SK-N-SH (cell line): ENCODE data around the gene SPATA20. TPM values are rescaled to one million over a fixed set of nuclear protein-coding genes. Genes with fewer than 3 reads are reported as not detected.
A peak's percentile ranks its signal among the peaks of the same experiment; 100 is the strongest.

Experiments
- CTCF ChIA-PET: fragments of 300-600, 350-600 bp; formaldehyde crosslinking; extraction: SDS; loops from one replicate; lab custom pipeline; 2021; lab: Yijun Ruan, JAX
- POLR2A ChIA-PET: fragments of 350-600 bp; sonication (Branson Sonifier 250); formaldehyde crosslinking; extraction: SDS; loops from one replicate; lab custom pipeline; 2020; ENCODE audit warnings: antibody characterized with exemption, inconsistent platforms; lab: Yijun Ruan, JAX
- DNase-seq: peaks from one replicate; pipeline ENCODE4 v3.0.0; 2012
- H2AFZ ChIP-seq: fragments of 200-600 bp; sonication (generic); 2 replicates; pipeline ENCODE4 v1.8.1; 2016; ENCODE audit warnings: antibody characterized with exemption, mild to moderate bottlenecking, low read depth
- H3F3A ChIP-seq: fragments of 200-600 bp; sonication (generic); replicated peaks from 2 replicates; pipeline ENCODE3; 2016; ENCODE audit warnings: antibody characterized with exemption, mild to moderate bottlenecking; ENCODE audit not compliant: insufficient read depth
- H3K27ac ChIP-seq, 2 experiments: fragments of 200-500 bp in 1 of 2; fragments of 200-600 bp in 1 of 2; sonication (Bioruptor generic) in 1 of 2; sonication (generic), shearing (Covaris generic) in 1 of 2; 2 replicates each; pipeline versions ENCODE4 v1.5.1 to v1.6.1; 2014 to 2016; ENCODE audit warnings: low read depth in 2 of 2, inconsistent platforms in 1 of 2, low read length in 1 of 2, mild to moderate bottlenecking in 1 of 2, mixed read lengths in 1 of 2
- H3K27me3 ChIP-seq: fragments of 200-600 bp; sonication (generic), shearing (Covaris generic); 2 replicates; pipeline ENCODE4 v1.6.1; 2016; ENCODE audit warnings: mixed run types; ENCODE audit not compliant: insufficient read depth
- H3K36me3 ChIP-seq, 2 experiments: fragments of 200-500 bp in 1 of 2; fragments of 200-600 bp in 1 of 2; sonication (Bioruptor generic) in 1 of 2; sonication (generic) in 1 of 2; replicated peaks in 1 of 2; 2 replicates each; pipeline versions ENCODE3 to v1.5.1; 2014 to 2016; ENCODE audit warnings: low read length in 1 of 2, mild to moderate bottlenecking in 1 of 2; ENCODE audit not compliant: insufficient read depth in 2 of 2, control insufficient read depth in 1 of 2
- H3K4me1 ChIP-seq, 2 experiments: fragments of 200-500 bp in 1 of 2; fragments of 200-600 bp in 1 of 2; sonication (Bioruptor generic) in 1 of 2; sonication (generic), shearing (Covaris generic) in 1 of 2; 2 replicates each; pipeline versions ENCODE4 v1.5.1 to v1.6.1; 2014 to 2016; ENCODE audit warnings: low read depth in 1 of 2, low read length in 1 of 2, mixed run types in 1 of 2; ENCODE audit not compliant: insufficient read depth in 2 of 2, control insufficient read depth in 1 of 2
- H3K4me2 ChIP-seq: fragments of 200-600 bp; sonication (generic), shearing (Covaris generic); 2 replicates; pipeline ENCODE4 v1.6.1; 2017; ENCODE audit warnings: mixed run types
- H3K4me3 ChIP-seq, 2 experiments: fragments of 200-500 bp in 1 of 2; fragments of 200-600 bp in 1 of 2; sonication (Bioruptor generic) in 1 of 2; sonication (generic), shearing (Covaris generic) in 1 of 2; 2 replicates each; pipeline versions ENCODE4 v1.5.1 to v1.8.1; 2014 to 2016; ENCODE audit warnings: low read depth in 2 of 2, inconsistent platforms in 1 of 2, low read length in 1 of 2, mild to moderate bottlenecking in 1 of 2, mixed read lengths in 1 of 2, moderate library complexity in 1 of 2
- H3K79me2 ChIP-seq: fragments of 200-600 bp; sonication (generic); 2 replicates; pipeline ENCODE4 v1.8.1; 2017; ENCODE audit warnings: mild to moderate bottlenecking; ENCODE audit not compliant: insufficient read depth
- H3K9ac ChIP-seq: fragments of 200-600 bp; sonication (generic); 2 replicates; pipeline ENCODE4 v1.6.1; 2017; ENCODE audit warnings: mixed run types
- H3K9me2 ChIP-seq: fragments of 200-600 bp; sonication (generic); 2 replicates; pipeline ENCODE4 v1.6.1; 2017; ENCODE audit warnings: mixed run types
- H3K9me3 ChIP-seq: fragments of 200-600 bp; sonication (generic); 2 replicates; pipeline ENCODE4 v1.6.1; 2017; ENCODE audit warnings: mixed run types, mild to moderate bottlenecking, moderate library complexity
- H4K20me1 ChIP-seq: fragments of 200-600 bp; sonication (generic); 2 replicates; pipeline ENCODE4 v1.6.1; 2017; ENCODE audit warnings: mild to moderate bottlenecking, mixed run types; ENCODE audit not compliant: insufficient read depth
- EP300 ChIP-seq, 2 experiments: IDR thresholded peaks; 2 replicates each; pipeline versions ENCODE4 v1.4.0 to v1.6.1; 2012; ENCODE audit warnings: borderline replicate concordance in 1 of 2, low read depth in 1 of 2, low read length in 1 of 2
- FOSL2 ChIP-seq: IDR thresholded peaks from 2 replicates; pipeline ENCODE4 v1.4.0; 2012; ENCODE audit warnings: low read depth, mild to moderate bottlenecking, moderate library complexity, borderline replicate concordance
- GABPA ChIP-seq: IDR thresholded peaks from 2 replicates; pipeline ENCODE4 v1.4.0; 2012; ENCODE audit warnings: low read depth, mild to moderate bottlenecking
- GATA2 ChIP-seq: sonication (generic); formaldehyde crosslinking; IDR thresholded peaks from 2 replicates; pipeline ENCODE4 v1.5.0; 2020; ENCODE audit warnings: mild to moderate bottlenecking, missing genetic modification reagents
- JUND ChIP-seq: IDR thresholded peaks from 2 replicates; pipeline ENCODE4 v1.4.0; 2012
- MXI1 ChIP-seq: IDR thresholded peaks from 2 replicates; pipeline ENCODE4 v1.6.1; 2012; ENCODE audit warnings: mild to moderate bottlenecking, low read depth, low read length, improper control_type of control experiment
- NFIC ChIP-seq: IDR thresholded peaks from 2 replicates; pipeline ENCODE4 v1.4.0; 2012; ENCODE audit warnings: borderline replicate concordance
- NRF1 ChIP-seq: IDR thresholded peaks from 2 replicates; pipeline ENCODE4 v1.6.1; 2012; ENCODE audit warnings: low read depth, mild to moderate bottlenecking, low read length
- PBX3 ChIP-seq: IDR thresholded peaks from 2 replicates; pipeline ENCODE4; 2012
- POLR2AphosphoS5 ChIP-seq: IDR thresholded peaks from 2 replicates; pipeline ENCODE4 v1.6.1; 2012; ENCODE audit warnings: low read depth, low read length
- RAD21 ChIP-seq: IDR thresholded peaks from 2 replicates; pipeline ENCODE4 v1.6.1; 2012; ENCODE audit warnings: mild to moderate bottlenecking, low read length
- RXRA ChIP-seq: IDR thresholded peaks from 2 replicates; pipeline ENCODE4 v1.4.0; 2012; ENCODE audit warnings: low read depth, mild to moderate bottlenecking, borderline replicate concordance
- SIN3A ChIP-seq: IDR thresholded peaks from 2 replicates; pipeline ENCODE4 v1.6.1; 2012; ENCODE audit warnings: low read depth, mild to moderate bottlenecking, low read length, moderate library complexity, borderline replicate concordance
- TEAD4 ChIP-seq: IDR thresholded peaks from 2 replicates; pipeline ENCODE4 v1.4.0; 2012; ENCODE audit warnings: mild to moderate bottlenecking, borderline replicate concordance; ENCODE audit not compliant: insufficient read depth
- YY1 ChIP-seq: IDR thresholded peaks from 2 replicates; pipeline ENCODE4 v1.4.0; 2012; ENCODE audit warnings: low read depth, mild to moderate bottlenecking
- WGBS: methylation state at CpG from one replicate; pipeline ENCODE4 v1.1.6; 2017; ENCODE audit warnings: low lambda C conversion rate; 5-methylcytosine and 5-hydroxymethylcytosine counted together
- polyA plus RNA-seq, 3 experiments: library from polyadenylated mRNA; depleted of rRNA; stranded (reverse); fragments of >200 nt; gene quantifications; 2 replicates each; pipeline ENCODE4 v1.2.3, GENCODE V29; 2012
- TF ChIP-seq, protein P1 (sequence below): fragments of 200-600 bp; sonication (generic); IDR thresholded peaks from 2 replicates; pipeline ENCODE4 v1.6.1; 2017; ENCODE audit warnings: antibody characterized with exemption, mild to moderate bottlenecking, moderate library complexity
- TF ChIP-seq, protein P2 (sequence below): IDR thresholded peaks from 2 replicates; pipeline ENCODE4 v1.6.1; 2012; ENCODE audit warnings: mild to moderate bottlenecking, low read depth, low read length, moderate library complexity

SPATA20 gene
- polyA plus RNA-seq, 1 of the 3 experiments (the other 2 are of a cell fraction), result 92.0 TPM

GRCh38 chr17:50556803-50557202 lies 9.8 kb downstream of the SPATA20 start:
- 61% methylated on average over 5 of the region's 5 CpGs for WGBS
- peak; percentile 29; the same call in 1 of the 2 replicates for TF ChIP-seq RAD21
- TF ChIP-seq GABPA, result no peak
- no peak for TF ChIP-seq JUND
- TF ChIP-seq MXI1, result peak; percentile 70
- TF ChIP-seq EP300 (IDR thresholded peaks at IDR 0.05; ENCODE audit: borderline replicate concordance in 1 of 2, low read depth in 1 of 2, low read length in 1 of 2), result peak in 1 of 2 experiments; percentile 53; a peak in 1 of 4 replicates
- no peak for TF ChIP-seq RXRA
- TF ChIP-seq FOSL2, result no peak
- TF ChIP-seq, protein P1, sequence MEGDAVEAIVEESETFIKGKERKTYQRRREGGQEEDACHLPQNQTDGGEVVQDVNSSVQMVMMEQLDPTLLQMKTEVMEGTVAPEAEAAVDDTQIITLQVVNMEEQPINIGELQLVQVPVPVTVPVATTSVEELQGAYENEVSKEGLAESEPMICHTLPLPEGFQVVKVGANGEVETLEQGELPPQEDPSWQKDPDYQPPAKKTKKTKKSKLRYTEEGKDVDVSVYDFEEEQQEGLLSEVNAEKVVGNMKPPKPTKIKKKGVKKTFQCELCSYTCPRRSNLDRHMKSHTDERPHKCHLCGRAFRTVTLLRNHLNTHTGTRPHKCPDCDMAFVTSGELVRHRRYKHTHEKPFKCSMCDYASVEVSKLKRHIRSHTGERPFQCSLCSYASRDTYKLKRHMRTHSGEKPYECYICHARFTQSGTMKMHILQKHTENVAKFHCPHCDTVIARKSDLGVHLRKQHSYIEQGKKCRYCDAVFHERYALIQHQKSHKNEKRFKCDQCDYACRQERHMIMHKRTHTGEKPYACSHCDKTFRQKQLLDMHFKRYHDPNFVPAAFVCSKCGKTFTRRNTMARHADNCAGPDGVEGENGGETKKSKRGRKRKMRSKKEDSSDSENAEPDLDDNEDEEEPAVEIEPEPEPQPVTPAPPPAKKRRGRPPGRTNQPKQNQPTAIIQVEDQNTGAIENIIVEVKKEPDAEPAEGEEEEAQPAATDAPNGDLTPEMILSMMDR, result no peak
- TF ChIP-seq YY1, result no peak
- no peak for TF ChIP-seq NRF1
- 0 out of 2 replicates have a peak, but pooled peaks have one; percentile 23 for TF ChIP-seq POLR2AphosphoS5
- TF ChIP-seq, all 33 proteins: peak for 4
- Histone ChIP-seq H3K79me2 (no peaks in the 10 kb centered on the region), H3K4me3 (no peak overlapping the region), H3K36me3 (peaks cover 2 to 12% of the 10 kb centered on the region in 2 experiments), H4K20me1 (no peaks in the 10 kb centered on the region), H3K9me3 (no peaks in the 10 kb centered on the region), H3K9me2 (no peaks in the 10 kb centered on the region), H3K4me1 (peaks cover 7 to 48% of the 10 kb centered on the region in 2 experiments; a peak in 3 of 4 replicates), H3F3A (peaks cover 11% of the 10 kb centered on the region), H3K27me3 (peaks cover 8% of the 10 kb centered on the region), H3K27ac (peak overlapping the region in 1 of 2 experiments; percentile 75; a peak in 2 of 4 replicates), H3K4me2 (no peak overlapping the region), H3K9ac (no peak overlapping the region), H2AFZ (no peak overlapping the region)
- CTCF ChIA-PET, result interaction anchor here (0.6 to 24.2 kb wide), 15 partner anchors 10 to 162 kb away, joined by 3 to 1212 read pairs (median 3); partner anchors contain the start of genes LUC7L3 and SPATA20
- POLR2A ChIA-PET, result interaction anchor here (1.3 to 1.4 kb wide), 2 partner anchors 45 to 69 kb away, joined by 3 to 4 read pairs; no protein-coding TSS in a partner anchor
- DNase-seq, result peak; percentile 91

- H3K4me3 ChIP-seq, result no peak overlapping the region
- H3K9ac ChIP-seq, result no peak overlapping the region
- no peak for DNase-seq
- no peak overlapping the region for H3K4me2 ChIP-seq
- H2AFZ ChIP-seq, result no peak overlapping the region
- H3K79me2 ChIP-seq, result no peaks in the 10 kb centered on the region
- CTCF ChIA-PET, result interaction anchor here (0.6 to 24.2 kb wide), 4 partner anchors 11 to 123 kb away, joined by 3 to 1212 read pairs (median 8); partner anchors contain the start of gene SPATA20
- peaks cover 0 to 11% of the 10 kb centered on the region in 2 experiments for H3K36me3 ChIP-seq
- H3F3A ChIP-seq, result peaks cover 14% of the 10 kb centered on the region
- WGBS, result 92% methylated on average over 4 of the region's 4 CpGs
- no peaks in the 10 kb centered on the region for H3K9me2 ChIP-seq
- peaks cover 16% of the 10 kb centered on the region for H3K27me3 ChIP-seq
- H3K9me3 ChIP-seq, result no peaks in the 10 kb centered on the region
- H4K20me1 ChIP-seq, result no peaks in the 10 kb centered on the region
- TF ChIP-seq GATA2 (CRISPR knock-in tag) (peak; percentile 55), NFIC (no peak), SIN3A (no peak), PBX3 (no peak), NRF1 (no peak), POLR2AphosphoS5 (no peak), MXI1 (no peak), TEAD4 (no peak)
- TF ChIP-seq, protein P2, sequence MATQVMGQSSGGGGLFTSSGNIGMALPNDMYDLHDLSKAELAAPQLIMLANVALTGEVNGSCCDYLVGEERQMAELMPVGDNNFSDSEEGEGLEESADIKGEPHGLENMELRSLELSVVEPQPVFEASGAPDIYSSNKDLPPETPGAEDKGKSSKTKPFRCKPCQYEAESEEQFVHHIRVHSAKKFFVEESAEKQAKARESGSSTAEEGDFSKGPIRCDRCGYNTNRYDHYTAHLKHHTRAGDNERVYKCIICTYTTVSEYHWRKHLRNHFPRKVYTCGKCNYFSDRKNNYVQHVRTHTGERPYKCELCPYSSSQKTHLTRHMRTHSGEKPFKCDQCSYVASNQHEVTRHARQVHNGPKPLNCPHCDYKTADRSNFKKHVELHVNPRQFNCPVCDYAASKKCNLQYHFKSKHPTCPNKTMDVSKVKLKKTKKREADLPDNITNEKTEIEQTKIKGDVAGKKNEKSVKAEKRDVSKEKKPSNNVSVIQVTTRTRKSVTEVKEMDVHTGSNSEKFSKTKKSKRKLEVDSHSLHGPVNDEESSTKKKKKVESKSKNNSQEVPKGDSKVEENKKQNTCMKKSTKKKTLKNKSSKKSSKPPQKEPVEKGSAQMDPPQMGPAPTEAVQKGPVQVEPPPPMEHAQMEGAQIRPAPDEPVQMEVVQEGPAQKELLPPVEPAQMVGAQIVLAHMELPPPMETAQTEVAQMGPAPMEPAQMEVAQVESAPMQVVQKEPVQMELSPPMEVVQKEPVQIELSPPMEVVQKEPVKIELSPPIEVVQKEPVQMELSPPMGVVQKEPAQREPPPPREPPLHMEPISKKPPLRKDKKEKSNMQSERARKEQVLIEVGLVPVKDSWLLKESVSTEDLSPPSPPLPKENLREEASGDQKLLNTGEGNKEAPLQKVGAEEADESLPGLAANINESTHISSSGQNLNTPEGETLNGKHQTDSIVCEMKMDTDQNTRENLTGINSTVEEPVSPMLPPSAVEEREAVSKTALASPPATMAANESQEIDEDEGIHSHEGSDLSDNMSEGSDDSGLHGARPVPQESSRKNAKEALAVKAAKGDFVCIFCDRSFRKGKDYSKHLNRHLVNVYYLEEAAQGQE, result no peak
- TF ChIP-seq, all 33 proteins: peak for 1
- Histone ChIP-seq H3K27ac (peak overlapping the region in 1 of 2 experiments; percentile 75; a peak in 2 of 4 replicates), H3K4me1 (peaks cover 7 to 56% of the 10 kb centered on the region in 2 experiments; a peak in 3 of 4 replicates)
- POLR2A ChIA-PET, result interaction anchor here (0.6 to 1.4 kb wide), 3 partner anchors 45 to 167 kb away, joined by 3 to 4 read pairs (median 3); no protein-coding TSS in a partner anchor
Measured at GRCh38 chr17:50557630-50558029, 10.7 kb downstream of the SPATA20 start.
